HL-60 (cell line): ENCODE measurements around the gene COPB2.

Experiments used
- POLR2AphosphoS5 ChIP-seq: IDR thresholded peaks from 2 replicates; pipeline ENCODE4 v1.6.1; 2012; ENCODE audit warnings: low read depth
- SPI1 ChIP-seq: IDR thresholded peaks from 2 replicates; pipeline ENCODE4 v1.6.1; 2012; ENCODE audit warnings: low read depth, mild to moderate bottlenecking, borderline replicate concordance
- TF ChIP-seq, protein P1 (sequence below): IDR thresholded peaks from one replicate; pipeline ENCODE4 v1.5.1; 2011; ENCODE audit warnings: low read length, control low read depth, inconsistent platforms; ENCODE audit not compliant: insufficient read depth
- TF ChIP-seq, protein P2 (sequence below): IDR thresholded peaks from 2 replicates; pipeline ENCODE4 v1.6.1; 2012; ENCODE audit warnings: low read depth; ENCODE audit not compliant: insufficient replicate concordance

DNA sequence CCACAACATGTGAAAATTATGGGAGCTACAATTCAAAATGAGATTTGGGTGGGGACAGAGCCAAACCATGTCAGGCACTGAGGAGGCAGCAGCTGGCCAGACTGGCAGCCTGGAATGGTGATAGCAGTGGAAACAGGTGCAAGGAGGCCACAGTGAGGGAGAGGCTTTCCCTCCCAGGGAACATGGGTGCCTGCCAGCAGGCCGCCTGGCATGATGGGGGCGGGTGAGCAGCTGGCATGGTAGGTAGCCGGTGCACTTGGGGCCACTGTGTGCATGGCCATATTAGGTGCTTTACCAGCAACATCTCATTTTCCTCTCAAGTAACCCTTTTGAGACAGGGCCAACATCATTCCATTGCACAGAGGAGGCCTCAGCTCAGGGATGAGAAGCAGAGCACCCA lies 63.9 kb downstream of the COPB2 start:
- TF ChIP-seq, protein P1, sequence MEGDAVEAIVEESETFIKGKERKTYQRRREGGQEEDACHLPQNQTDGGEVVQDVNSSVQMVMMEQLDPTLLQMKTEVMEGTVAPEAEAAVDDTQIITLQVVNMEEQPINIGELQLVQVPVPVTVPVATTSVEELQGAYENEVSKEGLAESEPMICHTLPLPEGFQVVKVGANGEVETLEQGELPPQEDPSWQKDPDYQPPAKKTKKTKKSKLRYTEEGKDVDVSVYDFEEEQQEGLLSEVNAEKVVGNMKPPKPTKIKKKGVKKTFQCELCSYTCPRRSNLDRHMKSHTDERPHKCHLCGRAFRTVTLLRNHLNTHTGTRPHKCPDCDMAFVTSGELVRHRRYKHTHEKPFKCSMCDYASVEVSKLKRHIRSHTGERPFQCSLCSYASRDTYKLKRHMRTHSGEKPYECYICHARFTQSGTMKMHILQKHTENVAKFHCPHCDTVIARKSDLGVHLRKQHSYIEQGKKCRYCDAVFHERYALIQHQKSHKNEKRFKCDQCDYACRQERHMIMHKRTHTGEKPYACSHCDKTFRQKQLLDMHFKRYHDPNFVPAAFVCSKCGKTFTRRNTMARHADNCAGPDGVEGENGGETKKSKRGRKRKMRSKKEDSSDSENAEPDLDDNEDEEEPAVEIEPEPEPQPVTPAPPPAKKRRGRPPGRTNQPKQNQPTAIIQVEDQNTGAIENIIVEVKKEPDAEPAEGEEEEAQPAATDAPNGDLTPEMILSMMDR, result no peak
- TF ChIP-seq, protein P2, sequence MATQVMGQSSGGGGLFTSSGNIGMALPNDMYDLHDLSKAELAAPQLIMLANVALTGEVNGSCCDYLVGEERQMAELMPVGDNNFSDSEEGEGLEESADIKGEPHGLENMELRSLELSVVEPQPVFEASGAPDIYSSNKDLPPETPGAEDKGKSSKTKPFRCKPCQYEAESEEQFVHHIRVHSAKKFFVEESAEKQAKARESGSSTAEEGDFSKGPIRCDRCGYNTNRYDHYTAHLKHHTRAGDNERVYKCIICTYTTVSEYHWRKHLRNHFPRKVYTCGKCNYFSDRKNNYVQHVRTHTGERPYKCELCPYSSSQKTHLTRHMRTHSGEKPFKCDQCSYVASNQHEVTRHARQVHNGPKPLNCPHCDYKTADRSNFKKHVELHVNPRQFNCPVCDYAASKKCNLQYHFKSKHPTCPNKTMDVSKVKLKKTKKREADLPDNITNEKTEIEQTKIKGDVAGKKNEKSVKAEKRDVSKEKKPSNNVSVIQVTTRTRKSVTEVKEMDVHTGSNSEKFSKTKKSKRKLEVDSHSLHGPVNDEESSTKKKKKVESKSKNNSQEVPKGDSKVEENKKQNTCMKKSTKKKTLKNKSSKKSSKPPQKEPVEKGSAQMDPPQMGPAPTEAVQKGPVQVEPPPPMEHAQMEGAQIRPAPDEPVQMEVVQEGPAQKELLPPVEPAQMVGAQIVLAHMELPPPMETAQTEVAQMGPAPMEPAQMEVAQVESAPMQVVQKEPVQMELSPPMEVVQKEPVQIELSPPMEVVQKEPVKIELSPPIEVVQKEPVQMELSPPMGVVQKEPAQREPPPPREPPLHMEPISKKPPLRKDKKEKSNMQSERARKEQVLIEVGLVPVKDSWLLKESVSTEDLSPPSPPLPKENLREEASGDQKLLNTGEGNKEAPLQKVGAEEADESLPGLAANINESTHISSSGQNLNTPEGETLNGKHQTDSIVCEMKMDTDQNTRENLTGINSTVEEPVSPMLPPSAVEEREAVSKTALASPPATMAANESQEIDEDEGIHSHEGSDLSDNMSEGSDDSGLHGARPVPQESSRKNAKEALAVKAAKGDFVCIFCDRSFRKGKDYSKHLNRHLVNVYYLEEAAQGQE, result no peak
- no peak for TF ChIP-seq POLR2AphosphoS5
- TF ChIP-seq SPI1, result no peak
